H1 (cell line): ENCODE results near the gene COL5A2. TPM values are rescaled to one million over a fixed set of nuclear protein-coding genes. Genes with fewer than 3 reads are reported as not detected.

Source experiments
- CTCF ChIA-PET: fragments of 300-600 bp; sonication (Branson Sonifier 250); formaldehyde crosslinking; loops from one replicate; lab custom pipeline; 2021; ENCODE audit not compliant: partially characterized antibody; lab: Charles Lee
- POLR2A ChIA-PET: fragments of 300-600 bp; sonication (Branson Sonifier 250); formaldehyde crosslinking; loops from one replicate; lab custom pipeline; 2021; ENCODE audit warnings: inconsistent platforms; ENCODE audit not compliant: partially characterized antibody; lab: Charles Lee
- DNase-seq, 2 experiments: peaks; one replicate each; pipeline versions ENCODE4 v3.0.0 to v3.0.0-alpha.2; 2010 to 2022; ENCODE audit warnings: low spot score in 2 of 2, low read depth in 1 of 2, mixed read lengths in 1 of 2
- FAIRE-seq: peaks from 2 replicates; lab custom pipeline; 2011; peaks lifted over from hg19 to GRCh38; lab: Jason Lieb, UNC
- H2AFZ ChIP-seq: 2 replicates; pipeline ENCODE4 v1.8.1; 2012; ENCODE audit warnings: low read length, inconsistent platforms
- H2AK5ac ChIP-seq: 2 replicates; pipeline ENCODE4 v1.6.1; 2013; ENCODE audit warnings: low read depth, low read length
- H2BK120ac ChIP-seq: replicated peaks from 2 replicates; pipeline ENCODE3; 2013; ENCODE audit warnings: low read depth, low read length, inconsistent platforms
- H2BK12ac ChIP-seq: 2 replicates; pipeline ENCODE4 v1.6.1; 2013; ENCODE audit warnings: low read depth, low read length
- H2BK15ac ChIP-seq: 2 replicates; pipeline ENCODE4 v1.6.1; 2013; ENCODE audit warnings: low read length
- H2BK20ac ChIP-seq: 2 replicates; pipeline ENCODE4 v1.6.1; 2013; ENCODE audit warnings: low read length
- H2BK5ac ChIP-seq: 2 replicates; pipeline ENCODE4 v1.6.1; 2013; ENCODE audit warnings: low read depth, low read length
- H3K14ac ChIP-seq: 2 replicates; pipeline ENCODE4 v1.6.1; 2013; ENCODE audit warnings: inconsistent platforms; ENCODE audit not compliant: insufficient read length
- H3K18ac ChIP-seq: 2 replicates; pipeline ENCODE4 v1.6.1; 2013; ENCODE audit warnings: low read length; ENCODE audit errors: extremely low read depth
- H3K23ac ChIP-seq: 2 replicates; pipeline ENCODE4 v1.6.1; 2013; ENCODE audit warnings: inconsistent platforms; ENCODE audit not compliant: insufficient read length
- H3K23me2 ChIP-seq: 2 replicates; pipeline ENCODE4 v1.6.1; 2013; ENCODE audit warnings: low read depth, low read length
- H3K27ac ChIP-seq: 2 replicates; pipeline ENCODE4 v1.6.1; 2011; ENCODE audit warnings: low read depth, low read length, inconsistent platforms
- H3K27me3 ChIP-seq, 4 experiments: replicated peaks in 1 of 4; 1 replicate in 1 of 4; 2 replicates in 3 of 4; pipeline versions ENCODE4 v1.6.1 to v1.8.1; 2011 to 2013; ENCODE audit warnings: low read length in 3 of 4, mild to moderate bottlenecking in 3 of 4, inconsistent platforms in 2 of 4, mixed read lengths in 2 of 4, moderate library complexity in 1 of 4; ENCODE audit not compliant: control insufficient read depth in 3 of 4, insufficient read depth in 3 of 4; ENCODE audit errors: extremely low read depth in 1 of 4
- H3K36me3 ChIP-seq, 4 experiments: 2 replicates each; pipeline versions ENCODE4 v1.6.1 to v1.8.1; 2011 to 2013; ENCODE audit warnings: mild to moderate bottlenecking in 4 of 4, low read length in 3 of 4, moderate library complexity in 2 of 4, control low read depth in 1 of 4, inconsistent platforms in 1 of 4; ENCODE audit not compliant: insufficient read depth in 4 of 4, control insufficient read depth in 2 of 4
- H3K4ac ChIP-seq: replicated peaks from 2 replicates; pipeline ENCODE3; 2013; ENCODE audit warnings: low read length, low read depth, mixed read lengths, inconsistent platforms; ENCODE audit not compliant: insufficient read length
- H3K4me1 ChIP-seq, 4 experiments: replicated peaks in 1 of 4; 1 replicate in 1 of 4; 2 replicates in 3 of 4; pipeline versions ENCODE4 v1.6.1 to v1.8.1; 2011 to 2013; ENCODE audit warnings: low read length in 3 of 4, inconsistent platforms in 2 of 4, mixed read lengths in 1 of 4; ENCODE audit not compliant: insufficient read depth in 4 of 4, control insufficient read depth in 3 of 4
- H3K4me2 ChIP-seq, 2 experiments: 2 replicates each; pipeline versions ENCODE4 v1.6.1 to v1.8.1; 2011 to 2013; ENCODE audit warnings: low read depth in 2 of 2, low read length in 2 of 2, control low read depth in 1 of 2, inconsistent platforms in 1 of 2, mild to moderate bottlenecking in 1 of 2; ENCODE audit not compliant: insufficient read depth in 1 of 2
- H3K4me3 ChIP-seq, 4 experiments: fragments of 200-600, 300-600 bp in 1 of 4; sonication (generic), shearing (Covaris generic), sonication (Bioruptor Twin) in 1 of 4; 2 replicates each; pipeline versions ENCODE4 v1.5.1 to v1.8.1; 2011 to 2016; ENCODE audit warnings: low read length in 4 of 4, low read depth in 3 of 4, control low read depth in 2 of 4, inconsistent platforms in 2 of 4, mild to moderate bottlenecking in 2 of 4, mixed read lengths in 1 of 4, moderate library complexity in 1 of 4; ENCODE audit not compliant: insufficient read depth in 2 of 4; ENCODE audit errors: extremely low read depth in 1 of 4
- H3K56ac ChIP-seq: replicated peaks from 2 replicates; pipeline ENCODE3; 2013; ENCODE audit warnings: low read depth, mild to moderate bottlenecking, mixed read lengths, low read length, inconsistent platforms; ENCODE audit not compliant: insufficient read length
- H3K79me1 ChIP-seq: 2 replicates; pipeline ENCODE4 v1.6.1; 2013; ENCODE audit warnings: low read depth, low read length, control low read depth
- H3K79me2 ChIP-seq, 2 experiments: 2 replicates each; pipeline versions ENCODE4 v1.6.1 to v1.8.1; 2012 to 2013; ENCODE audit warnings: low read length in 2 of 2, mild to moderate bottlenecking in 2 of 2, inconsistent platforms in 1 of 2; ENCODE audit not compliant: insufficient read depth in 2 of 2, control insufficient read depth in 1 of 2
- H3K9ac ChIP-seq, 4 experiments: replicated peaks in 1 of 4; 1 replicate in 1 of 4; 2 replicates in 3 of 4; pipeline versions ENCODE4 v1.6.1 to v1.8.1; 2011 to 2013; ENCODE audit warnings: low read depth in 3 of 4, low read length in 3 of 4, control low read depth in 2 of 4, mild to moderate bottlenecking in 2 of 4, moderate library complexity in 2 of 4, inconsistent platforms in 1 of 4; ENCODE audit errors: extremely low read depth in 1 of 4
- H3K9me3 ChIP-seq, 2 experiments: 2 replicates each; pipeline versions ENCODE4 v1.6.1 to v1.8.1; 2012 to 2013; ENCODE audit warnings: mild to moderate bottlenecking in 2 of 2, moderate library complexity in 2 of 2, control low read depth in 1 of 2, inconsistent platforms in 1 of 2, low read depth in 1 of 2, low read length in 1 of 2, mixed read lengths in 1 of 2; ENCODE audit not compliant: insufficient read depth in 2 of 2
- H4K20me1 ChIP-seq, 2 experiments: replicated peaks in 1 of 2; 2 replicates each; pipeline versions ENCODE3 to v1.8.1; 2011 to 2013; ENCODE audit warnings: inconsistent platforms in 2 of 2, low read length in 2 of 2, mild to moderate bottlenecking in 1 of 2; ENCODE audit not compliant: insufficient read depth in 2 of 2, control insufficient read depth in 1 of 2
- H4K5ac ChIP-seq: 2 replicates; pipeline ENCODE4 v1.6.1; 2013; ENCODE audit warnings: low read length, low read depth, mixed read lengths, inconsistent platforms; ENCODE audit not compliant: insufficient read length
- H4K8ac ChIP-seq: 2 replicates; pipeline ENCODE4 v1.8.0; 2013; ENCODE audit warnings: mild to moderate bottlenecking, moderate library complexity, low read length, inconsistent platforms; ENCODE audit not compliant: insufficient read depth; ENCODE audit errors: extremely low read depth
- H4K91ac ChIP-seq: replicated peaks from 2 replicates; pipeline ENCODE3; 2013; ENCODE audit warnings: low read length, mixed read lengths, inconsistent platforms; ENCODE audit not compliant: insufficient read length
- ASH2L ChIP-seq: fragments of 200-600, 300-600 bp; sonication (generic); IDR thresholded peaks from one replicate; pipeline ENCODE4 v1.7.1; 2017; ENCODE audit warnings: low read length
- ATF3 ChIP-seq: IDR thresholded peaks from 2 replicates; pipeline ENCODE4 v1.6.1; 2011; ENCODE audit warnings: low read depth, mild to moderate bottlenecking, low read length; ENCODE audit not compliant: insufficient read depth
- BCL11A ChIP-seq, 2 experiments: IDR thresholded peaks; one replicate each; pipeline ENCODE4 v1.6.1; 2011; ENCODE audit warnings: low read depth in 2 of 2, low read length in 2 of 2, mild to moderate bottlenecking in 2 of 2
- CBX8 ChIP-seq: fragments of 300-800, 300-1000 bp; sonication (generic); IDR thresholded peaks from 2 replicates; pipeline ENCODE4 v1.7.1; 2016; ENCODE audit warnings: low read depth, low read length, borderline replicate concordance
- EGR1 ChIP-seq: IDR thresholded peaks from 2 replicates; pipeline ENCODE4 v1.6.1; 2011; ENCODE audit warnings: low read depth, low read length, borderline replicate concordance
- EZH2 ChIP-seq: fragments of 200-600 bp; sonication (generic); IDR thresholded peaks from 2 replicates; pipeline ENCODE4 v1.7.1; 2012; ENCODE audit warnings: low read depth, mild to moderate bottlenecking, moderate library complexity, low read length, inconsistent platforms; ENCODE audit not compliant: severe bottlenecking
- FOSL1 ChIP-seq: IDR thresholded peaks from 2 replicates; pipeline ENCODE4 v1.6.1; 2011; ENCODE audit warnings: mild to moderate bottlenecking, low read depth, low read length, moderate library complexity; ENCODE audit not compliant: insufficient read depth
- HDAC6 ChIP-seq: IDR thresholded peaks from one replicate; pipeline ENCODE4 v1.7.1; 2012; ENCODE audit warnings: low read depth, mild to moderate bottlenecking, inconsistent platforms, low read length, moderate library complexity
- JUND ChIP-seq: IDR thresholded peaks from 2 replicates; pipeline ENCODE4 v1.6.1; 2011; ENCODE audit warnings: mild to moderate bottlenecking, improper control_type of control experiment, low read length
- RFX5 ChIP-seq: IDR thresholded peaks from 2 replicates; pipeline ENCODE4 v1.6.1; 2011; ENCODE audit warnings: low read depth, low read length, improper control_type of control experiment, borderline replicate concordance
- RXRA ChIP-seq: IDR thresholded peaks from 2 replicates; pipeline ENCODE4 v1.6.1; 2011; ENCODE audit warnings: low read depth, mild to moderate bottlenecking, low read length, moderate library complexity; ENCODE audit not compliant: insufficient read depth
- SAP30 ChIP-seq: fragments of 300-600 bp; sonication (generic); IDR thresholded peaks from 2 replicates; pipeline ENCODE4 v1.7.1; 2012; ENCODE audit warnings: low read length, moderate library complexity, mild to moderate bottlenecking, inconsistent platforms; ENCODE audit not compliant: insufficient read depth, insufficient replicate concordance
- SIRT6 ChIP-seq: IDR thresholded peaks from one replicate; pipeline ENCODE4 v1.7.1; 2012; ENCODE audit warnings: low read length, inconsistent platforms
- SUZ12 ChIP-seq: fragments of 200-600 bp; sonication (generic); IDR thresholded peaks from 2 replicates; pipeline ENCODE4 v1.6.1; 2012; ENCODE audit warnings: mild to moderate bottlenecking, inconsistent platforms, low read length, moderate library complexity, mixed read lengths
- TAF1 ChIP-seq: IDR thresholded peaks from 2 replicates; pipeline ENCODE4 v1.6.1; 2011; ENCODE audit warnings: mild to moderate bottlenecking, low read depth, low read length
- WGBS, 2 experiments: shearing (Covaris generic) in 1 of 2; methylation state at CpG; one replicate each; pipeline versions ENCODE4 v1.1.6 to v1.1.7; 2013 to 2015; ENCODE audit warnings: low lambda C conversion rate in 2 of 2, mixed read lengths in 2 of 2, inconsistent platforms in 1 of 2, low coverage in 1 of 2, missing lambda C conversion rate in 1 of 2; ENCODE audit not compliant: insufficient replicate concordance in 2 of 2, insufficient coverage in 1 of 2, insufficient read length in 1 of 2; ENCODE audit errors: extremely low coverage in 1 of 2, missing lambda C conversion rate in 1 of 2; 5-methylcytosine and 5-hydroxymethylcytosine counted together
- polyA plus RNA-seq, 7 experiments: library from polyadenylated mRNA; depleted of rRNA in 3 of 7; stranded (reverse) in 5 of 7; unstranded in 2 of 7; fragments of >200 nt in 5 of 7; fragments of 200-250 nt in 2 of 7; gene quantifications; 1 replicate in 5 of 7; 2 replicates in 1 of 7; 4 replicates in 1 of 7; pipeline versions ENCODE4 v1.2.1 to v1.2.3, GENCODE V29; 2011 to 2013; ENCODE audit warnings: missing spikeins in 2 of 7, mixed read lengths in 2 of 7
- total RNA-seq: library from RNA; stranded (reverse); fragmentation: NEBNext Ultra II Directional; extraction: Animal tissue kit (Norgen Biotek cat#: 25700); gene quantifications from 2 replicates; pipeline ENCODE4 v1.2.1, GENCODE V29; 2021

Gene COL5A2
- total and polyA plus RNA-seq, 2 of the 8 experiments (the other 6 are each of a cell fraction or from before 2014, with no cell fraction given) = 4.7 to 24.2 TPM

- DNase-seq = no peak
- H4K20me1 ChIP-seq = no peaks in the 10 kb centered on the region
- no peak overlapping the region for H4K5ac ChIP-seq
- H3K27ac ChIP-seq = no peak overlapping the region
- H3K36me3 ChIP-seq = no peaks in the 10 kb centered on the region
- H3K23ac ChIP-seq = no peak overlapping the region
- H4K91ac ChIP-seq = no peak overlapping the region
- no peak overlapping the region for H2AK5ac ChIP-seq
- H2BK5ac ChIP-seq = no peak overlapping the region
- H2BK12ac ChIP-seq = no peak overlapping the region
- H3K4me2 ChIP-seq = no peak overlapping the region
- H2AFZ ChIP-seq = no peak overlapping the region
- POLR2A ChIA-PET = no interaction called here
- H2BK120ac ChIP-seq = no peak overlapping the region
- no peak overlapping the region for H3K14ac ChIP-seq
- H3K18ac ChIP-seq = no peak overlapping the region
- no peaks in the 10 kb centered on the region for H3K79me1 ChIP-seq
- no peak overlapping the region for H2BK20ac ChIP-seq
- H3K9me3 ChIP-seq = no peaks in the 10 kb centered on the region
- FAIRE-seq = no peak
- no peaks in the 10 kb centered on the region for H3K23me2 ChIP-seq
- WGBS, 2 experiments = 87% methylated on average over 3 of the region's 3 CpGs; no CpG with 5 or more reads in 1 of the 2 experiments
- H3K9ac ChIP-seq = no peak overlapping the region
- H3K27me3 ChIP-seq = no peaks in the 10 kb centered on the region
- no peaks in the 10 kb centered on the region for H3K4me1 ChIP-seq
- no peaks in the 10 kb centered on the region for H3K79me2 ChIP-seq
- H3K4me3 ChIP-seq = no peak overlapping the region
- CTCF ChIA-PET = interaction anchor here (1.1 to 3.1 kb wide), 2 partner anchors 9 to 18 kb away, joined by 4 to 18 read pairs; no protein-coding TSS in a partner anchor
- no peak overlapping the region for H3K56ac ChIP-seq
- H2BK15ac ChIP-seq = no peak overlapping the region
- H4K8ac ChIP-seq = no peak overlapping the region
- no peak overlapping the region for H3K4ac ChIP-seq
- TF ChIP-seq RXRA (no peak), BCL11A (IDR thresholded peaks at IDR 0.05; ENCODE audit: low read depth in 2 of 2, low read length in 2 of 2) (no peak), FOSL1 (no peak), SIRT6 (no peak), EZH2 (no peak), HDAC6 (no peak), ATF3 (no peak), ASH2L (no peak), SUZ12 (no peak), JUND (no peak), SAP30 (no peak), TAF1 (no peak), RFX5 (no peak), EGR1 (no peak), CBX8 (no peak)
These were observed 103.4 kb downstream of the COL5A2 start for GRCh38 chr2:189076120-189076519.
